HEK293T (cell line): ENCODE results near the gene PLA2G7.

ENCODE experiments used
- BHLHE40 ChIP-seq: fragments of 450-650 bp; IDR thresholded peaks from 2 replicates; pipeline ENCODE4 v1.6.1; 2016; ENCODE audit warnings: mild to moderate bottlenecking, moderate library complexity, borderline replicate concordance
- SP1 ChIP-seq: fragments of 450-650 bp; IDR thresholded peaks from 2 replicates; pipeline ENCODE4 v1.6.1; 2017

- TF ChIP-seq BHLHE40 (no peak), SP1 (no peak)
These were observed 1.7 kb upstream of the PLA2G7 start for GRCh38 chr6:46736906-46737305.
